HT1080 (cell line): ENCODE data around the gene FRMPD3. TPM values are rescaled to one million over a fixed set of nuclear protein-coding genes. Genes with fewer than 3 reads are reported as not detected.
A peak's percentile ranks its signal among the peaks of the same experiment; 100 is the strongest.
"Not testable (repeated sequence)": the region's sequence is repeated elsewhere in the genome, so short reads cannot be mapped to it uniquely, and the experiment has no call there.

ENCODE experiments used
- DNase-seq: peaks from one replicate; pipeline ENCODE4 v3.0.0-alpha.2; 2015; ENCODE audit warnings: low read depth
- polyA plus RNA-seq, 2 experiments: library from polyadenylated mRNA; depleted of rRNA; stranded (reverse); fragments of >200 nt; gene quantifications; 2 replicates each; pipeline ENCODE4 v1.2.3, GENCODE V29; 2015
- total RNA-seq: library from RNA; depleted of rRNA; stranded (reverse); fragments of >200 nt; shearing (Covaris generic); gene quantifications from 2 replicates; pipeline ENCODE4 v1.2.3, GENCODE V29; 2014; rRNA removed

The FRMPD3 gene
- total RNA-seq: 0.03 and 0.08 TPM in 2 replicates
- 0.03 TPM in 1 of 2 replicates, not detected in the other for polyA plus RNA-seq (2015; cell fraction: cytosol; rRNA removed)
- 0.16 TPM in 1 of 2 replicates, not detected in the other for polyA plus RNA-seq (2015; cell fraction: nucleus; rRNA removed)

GRCh38 chrX:107448998-107449835 lies at the start of gene FRMPD3:
FRMPD3 (plus strand) TSS chrX:107449652; CDS start chrX:107526589, 76,937 bp downstream.
- no peak for DNase-seq

- no peak for DNase-seq
Measured at GRCh38 chrX:107420571-107420970, 28.9 kb upstream of the FRMPD3 start.

- DNase-seq: no peak
Measured at GRCh38 chrX:107421337-107421861, 28.1 kb upstream of the FRMPD3 start.

- DNase-seq: peak; percentile 17
Measured at GRCh38 chrX:107429090-107429489, 20.4 kb upstream of the FRMPD3 start.

- DNase-seq: no peak
Measured at GRCh38 chrX:107440187-107440586, 9.3 kb upstream of the FRMPD3 start.

- DNase-seq: no peak
Measured at GRCh38 chrX:107440692-107441091, 8.8 kb upstream of the FRMPD3 start.

GRCh38 chrX:107442914-107443527 lies 6.4 kb upstream of the FRMPD3 start:
- DNase-seq: no peak

- DNase-seq: no peak
Measured at GRCh38 chrX:107445146-107445545, 4.3 kb upstream of the FRMPD3 start.

GRCh38 chrX:107445631-107446030 lies 3.8 kb upstream of the FRMPD3 start:
- DNase-seq: no peak

- no peak for DNase-seq
Measured at GRCh38 chrX:107447642-107448041, 1.8 kb upstream of the FRMPD3 start.

GRCh38 chrX:107448625-107448997 lies 841 bp upstream of the FRMPD3 start:
- DNase-seq: no peak

GRCh38 chrX:107450823-107451509 lies 1.5 kb downstream of the FRMPD3 start:
- no peak for DNase-seq

GRCh38 chrX:107451731-107452130 lies 2.3 kb downstream of the FRMPD3 start:
- DNase-seq: no peak

GRCh38 chrX:107452581-107452980 lies 3.1 kb downstream of the FRMPD3 start:
- no peak for DNase-seq

- peak; percentile 86 for DNase-seq
Measured at GRCh38 chrX:107454302-107454701, 4.8 kb downstream of the FRMPD3 start.

- DNase-seq: no peak
Measured at GRCh38 chrX:107457289-107457688, 7.8 kb downstream of the FRMPD3 start.

- no peak for DNase-seq
Measured at GRCh38 chrX:107465932-107466620, 16.6 kb downstream of the FRMPD3 start.

- no peak for DNase-seq
Measured at GRCh38 chrX:107467271-107467670, 17.8 kb downstream of the FRMPD3 start.

GRCh38 chrX:107470198-107470597 lies 20.7 kb downstream of the FRMPD3 start:
- DNase-seq: no peak

- no peak for DNase-seq
Measured at GRCh38 chrX:107470971-107471370, 21.5 kb downstream of the FRMPD3 start.

GRCh38 chrX:107471420-107471819 lies 22.0 kb downstream of the FRMPD3 start:
- DNase-seq: not testable (repeated sequence)
